ENCODE measurements around the gene RASSF9. TPM values are rescaled to one million over a fixed set of nuclear protein-coding genes. Genes with fewer than 3 reads are reported as not detected.

The RASSF9 gene
- total and polyA plus RNA-seq, 2 experiments from 2014 or later: 0.31 to 0.35 TPM

DNA sequence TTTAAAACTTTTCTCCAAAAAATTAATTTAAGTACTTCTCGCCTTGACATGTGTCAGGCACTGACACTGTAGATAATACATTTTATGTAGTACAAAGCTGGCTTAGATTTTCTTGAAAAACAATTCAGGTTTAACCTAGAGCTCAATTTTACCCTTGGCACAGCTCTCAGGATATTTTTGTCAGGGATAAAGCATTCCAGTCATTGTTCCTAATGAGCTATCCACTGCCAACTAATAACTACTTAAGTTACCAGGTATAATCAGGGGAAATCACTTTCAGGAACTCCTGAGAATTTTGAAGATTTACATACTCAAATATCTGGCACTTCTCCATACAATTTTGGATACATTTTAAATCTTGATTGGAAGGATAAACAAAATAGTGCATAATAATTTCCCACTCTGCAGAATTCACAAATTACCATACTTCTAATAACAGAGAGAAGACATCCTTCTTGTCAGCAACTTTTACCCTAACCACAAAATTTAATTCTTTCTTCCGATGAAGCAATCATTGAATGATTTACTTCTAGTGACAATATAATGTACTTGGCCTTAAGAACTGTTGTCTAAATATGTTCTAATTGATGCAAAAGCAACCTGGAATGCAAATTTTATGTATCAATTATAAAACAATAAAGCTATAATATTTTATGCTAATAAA lies 4.8 kb downstream of the RASSF9 start:
- no peak overlapping the region for H3K4me3 ChIP-seq
- no peaks in the 10 kb centered on the region for H3K27me3 ChIP-seq (ENCODE audit: insufficient read depth)
- H3K4me1 ChIP-seq (ENCODE audit: insufficient read depth): peaks cover 27% of the 10 kb centered on the region
- Mint-ChIP-seq H3K4me3 (no peak overlapping the region), H3K4me1 (peaks cover 16% of the 10 kb centered on the region), H3K27ac (no peak overlapping the region), H3K27me3 (ENCODE audit: insufficient read depth, low read depth, poor library complexity) (no peaks in the 10 kb centered on the region), H3K9me3 (no peaks in the 10 kb centered on the region), H3K36me3 (ENCODE audit: low read depth) (no peaks in the 10 kb centered on the region)
- no peak overlapping the region for H3K4me2 ChIP-seq
- H4K20me1 ChIP-seq (replicated peaks; ENCODE audit: insufficient read depth): no peaks in the 10 kb centered on the region
- ATAC-seq: no peak
- no peak for TF ChIP-seq JUNB (IDR thresholded peaks at IDR 0.05; ENCODE audit: unreplicated experiment)
- no peak for TF ChIP-seq ZNF114 (CRISPR knock-in tag; IDR thresholded peaks at IDR 0.05)
- TF ChIP-seq CREB1 (CRISPR knock-in tag; IDR thresholded peaks at IDR 0.05; ENCODE audit: low read depth): no peak
- TF ChIP-seq NANOG (IDR thresholded peaks at IDR 0.05; ENCODE audit: borderline replicate concordance): no peak
- TF ChIP-seq, protein P1, sequence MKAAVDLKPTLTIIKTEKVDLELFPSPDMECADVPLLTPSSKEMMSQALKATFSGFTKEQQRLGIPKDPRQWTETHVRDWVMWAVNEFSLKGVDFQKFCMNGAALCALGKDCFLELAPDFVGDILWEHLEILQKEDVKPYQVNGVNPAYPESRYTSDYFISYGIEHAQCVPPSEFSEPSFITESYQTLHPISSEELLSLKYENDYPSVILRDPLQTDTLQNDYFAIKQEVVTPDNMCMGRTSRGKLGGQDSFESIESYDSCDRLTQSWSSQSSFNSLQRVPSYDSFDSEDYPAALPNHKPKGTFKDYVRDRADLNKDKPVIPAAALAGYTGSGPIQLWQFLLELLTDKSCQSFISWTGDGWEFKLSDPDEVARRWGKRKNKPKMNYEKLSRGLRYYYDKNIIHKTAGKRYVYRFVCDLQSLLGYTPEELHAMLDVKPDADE (IDR thresholded peaks at IDR 0.05): no peak
- TF ChIP-seq, protein P2, sequence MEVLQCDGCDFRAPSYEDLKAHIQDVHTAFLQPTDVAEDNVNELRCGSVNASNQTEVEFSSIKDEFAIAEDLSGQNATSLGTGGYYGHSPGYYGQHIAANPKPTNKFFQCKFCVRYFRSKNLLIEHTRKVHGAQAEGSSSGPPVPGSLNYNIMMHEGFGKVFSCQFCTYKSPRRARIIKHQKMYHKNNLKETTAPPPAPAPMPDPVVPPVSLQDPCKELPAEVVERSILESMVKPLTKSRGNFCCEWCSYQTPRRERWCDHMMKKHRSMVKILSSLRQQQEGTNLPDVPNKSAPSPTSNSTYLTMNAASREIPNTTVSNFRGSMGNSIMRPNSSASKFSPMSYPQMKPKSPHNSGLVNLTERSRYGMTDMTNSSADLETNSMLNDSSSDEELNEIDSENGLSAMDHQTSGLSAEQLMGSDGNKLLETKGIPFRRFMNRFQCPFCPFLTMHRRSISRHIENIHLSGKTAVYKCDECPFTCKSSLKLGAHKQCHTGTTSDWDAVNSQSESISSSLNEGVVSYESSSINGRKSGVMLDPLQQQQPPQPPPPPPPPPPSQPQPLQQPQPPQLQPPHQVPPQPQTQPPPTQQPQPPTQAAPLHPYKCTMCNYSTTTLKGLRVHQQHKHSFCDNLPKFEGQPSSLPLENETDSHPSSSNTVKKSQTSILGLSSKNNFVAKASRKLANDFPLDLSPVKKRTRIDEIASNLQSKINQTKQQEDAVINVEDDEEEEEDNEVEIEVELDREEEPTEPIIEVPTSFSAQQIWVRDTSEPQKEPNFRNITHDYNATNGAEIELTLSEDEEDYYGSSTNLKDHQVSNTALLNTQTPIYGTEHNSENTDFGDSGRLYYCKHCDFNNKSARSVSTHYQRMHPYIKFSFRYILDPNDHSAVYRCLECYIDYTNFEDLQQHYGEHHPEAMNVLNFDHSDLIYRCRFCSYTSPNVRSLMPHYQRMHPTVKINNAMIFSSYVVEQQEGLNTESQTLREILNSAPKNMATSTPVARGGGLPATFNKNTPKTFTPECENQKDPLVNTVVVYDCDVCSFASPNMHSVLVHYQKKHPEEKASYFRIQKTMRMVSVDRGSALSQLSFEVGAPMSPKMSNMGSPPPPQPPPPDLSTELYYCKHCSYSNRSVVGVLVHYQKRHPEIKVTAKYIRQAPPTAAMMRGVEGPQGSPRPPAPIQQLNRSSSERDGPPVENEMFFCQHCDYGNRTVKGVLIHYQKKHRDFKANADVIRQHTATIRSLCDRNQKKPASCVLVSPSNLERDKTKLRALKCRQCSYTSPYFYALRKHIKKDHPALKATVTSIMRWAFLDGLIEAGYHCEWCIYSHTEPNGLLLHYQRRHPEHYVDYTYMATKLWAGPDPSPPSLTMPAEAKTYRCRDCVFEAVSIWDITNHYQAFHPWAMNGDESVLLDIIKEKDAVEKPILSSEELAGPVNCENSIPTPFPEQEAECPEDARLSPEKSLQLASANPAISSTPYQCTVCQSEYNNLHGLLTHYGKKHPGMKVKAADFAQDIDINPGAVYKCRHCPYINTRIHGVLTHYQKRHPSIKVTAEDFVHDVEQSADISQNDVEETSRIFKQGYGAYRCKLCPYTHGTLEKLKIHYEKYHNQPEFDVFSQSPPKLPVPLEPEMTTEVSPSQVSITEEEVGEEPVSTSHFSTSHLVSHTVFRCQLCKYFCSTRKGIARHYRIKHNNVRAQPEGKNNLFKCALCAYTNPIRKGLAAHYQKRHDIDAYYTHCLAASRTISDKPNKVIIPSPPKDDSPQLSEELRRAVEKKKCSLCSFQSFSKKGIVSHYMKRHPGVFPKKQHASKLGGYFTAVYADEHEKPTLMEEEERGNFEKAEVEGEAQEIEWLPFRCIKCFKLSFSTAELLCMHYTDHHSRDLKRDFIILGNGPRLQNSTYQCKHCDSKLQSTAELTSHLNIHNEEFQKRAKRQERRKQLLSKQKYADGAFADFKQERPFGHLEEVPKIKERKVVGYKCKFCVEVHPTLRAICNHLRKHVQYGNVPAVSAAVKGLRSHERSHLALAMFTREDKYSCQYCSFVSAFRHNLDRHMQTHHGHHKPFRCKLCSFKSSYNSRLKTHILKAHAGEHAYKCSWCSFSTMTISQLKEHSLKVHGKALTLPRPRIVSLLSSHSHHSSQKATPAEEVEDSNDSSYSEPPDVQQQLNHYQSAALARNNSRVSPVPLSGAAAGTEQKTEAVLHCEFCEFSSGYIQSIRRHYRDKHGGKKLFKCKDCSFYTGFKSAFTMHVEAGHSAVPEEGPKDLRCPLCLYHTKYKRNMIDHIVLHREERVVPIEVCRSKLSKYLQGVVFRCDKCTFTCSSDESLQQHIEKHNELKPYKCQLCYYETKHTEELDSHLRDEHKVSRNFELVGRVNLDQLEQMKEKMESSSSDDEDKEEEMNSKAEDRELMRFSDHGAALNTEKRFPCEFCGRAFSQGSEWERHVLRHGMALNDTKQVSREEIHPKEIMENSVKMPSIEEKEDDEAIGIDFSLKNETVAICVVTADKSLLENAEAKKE (CRISPR knock-in tag; IDR thresholded peaks at IDR 0.05): no peak
- TF ChIP-seq, protein P3, sequence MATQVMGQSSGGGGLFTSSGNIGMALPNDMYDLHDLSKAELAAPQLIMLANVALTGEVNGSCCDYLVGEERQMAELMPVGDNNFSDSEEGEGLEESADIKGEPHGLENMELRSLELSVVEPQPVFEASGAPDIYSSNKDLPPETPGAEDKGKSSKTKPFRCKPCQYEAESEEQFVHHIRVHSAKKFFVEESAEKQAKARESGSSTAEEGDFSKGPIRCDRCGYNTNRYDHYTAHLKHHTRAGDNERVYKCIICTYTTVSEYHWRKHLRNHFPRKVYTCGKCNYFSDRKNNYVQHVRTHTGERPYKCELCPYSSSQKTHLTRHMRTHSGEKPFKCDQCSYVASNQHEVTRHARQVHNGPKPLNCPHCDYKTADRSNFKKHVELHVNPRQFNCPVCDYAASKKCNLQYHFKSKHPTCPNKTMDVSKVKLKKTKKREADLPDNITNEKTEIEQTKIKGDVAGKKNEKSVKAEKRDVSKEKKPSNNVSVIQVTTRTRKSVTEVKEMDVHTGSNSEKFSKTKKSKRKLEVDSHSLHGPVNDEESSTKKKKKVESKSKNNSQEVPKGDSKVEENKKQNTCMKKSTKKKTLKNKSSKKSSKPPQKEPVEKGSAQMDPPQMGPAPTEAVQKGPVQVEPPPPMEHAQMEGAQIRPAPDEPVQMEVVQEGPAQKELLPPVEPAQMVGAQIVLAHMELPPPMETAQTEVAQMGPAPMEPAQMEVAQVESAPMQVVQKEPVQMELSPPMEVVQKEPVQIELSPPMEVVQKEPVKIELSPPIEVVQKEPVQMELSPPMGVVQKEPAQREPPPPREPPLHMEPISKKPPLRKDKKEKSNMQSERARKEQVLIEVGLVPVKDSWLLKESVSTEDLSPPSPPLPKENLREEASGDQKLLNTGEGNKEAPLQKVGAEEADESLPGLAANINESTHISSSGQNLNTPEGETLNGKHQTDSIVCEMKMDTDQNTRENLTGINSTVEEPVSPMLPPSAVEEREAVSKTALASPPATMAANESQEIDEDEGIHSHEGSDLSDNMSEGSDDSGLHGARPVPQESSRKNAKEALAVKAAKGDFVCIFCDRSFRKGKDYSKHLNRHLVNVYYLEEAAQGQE (IDR thresholded peaks at IDR 0.05; ENCODE audit: unreplicated experiment): no peak
- no peak for TF ChIP-seq POLR2AphosphoS5 (IDR thresholded peaks at IDR 0.05; ENCODE audit: low read depth)
- no peaks in the 10 kb centered on the region for H3F3A ChIP-seq (replicated peaks; ENCODE audit: low read depth)
- H3K79me2 ChIP-seq (replicated peaks; ENCODE audit: insufficient read depth): no peaks in the 10 kb centered on the region
- no peaks in the 10 kb centered on the region for H3K36me3 ChIP-seq (ENCODE audit: insufficient read depth)
- H3K27ac ChIP-seq (ENCODE audit: low read depth): no peak overlapping the region
- H3K9me2 ChIP-seq (ENCODE audit: insufficient read depth): no peaks in the 10 kb centered on the region
- DNase-seq (ENCODE audit: low spot score): no peak
- H2AFZ ChIP-seq: no peak overlapping the region

Measured in GM23338 (cell line).